ENCODE measurements around the gene ATP2B2. TPM values are rescaled to one million over a fixed set of nuclear protein-coding genes. Genes with fewer than 3 reads are reported as not detected.

Gene ATP2B2
- polyA plus RNA-seq, 2 of the 4 experiments (the other 2 are of a cell fraction), result 0.03 to 0.04 TPM

- H3K27ac ChIP-seq, result no peak overlapping the region
- no peaks in the 10 kb centered on the region for H3K9me3 ChIP-seq
- no peak for DNase-seq (ENCODE audit: low read depth in 1 of 2, low spot score in 1 of 2)
- ATAC-seq, result no peak
- WGBS (ENCODE audit: missing lambda C conversion rate), result 67% methylated on average over 10 of the region's 10 CpGs
- CTCF ChIA-PET, result interaction anchor here (1.2 to 1.8 kb wide), 3 partner anchors 17 to 391 kb away, joined by 3 to 9 read pairs (median 5); no protein-coding TSS in a partner anchor
- POLR2A ChIA-PET, result no interaction called here
- no peak overlapping the region for H3K4me2 ChIP-seq
- no peak overlapping the region for H3K4me3 ChIP-seq
- H3K4me1 ChIP-seq, result peaks cover 11% of the 10 kb centered on the region
- FAIRE-seq, result no peak
- TF ChIP-seq RAD21 (conservative IDR thresholded peaks at IDR 0.05 in 1 of 2, IDR thresholded peaks at IDR 0.05 in 1 of 2) (no peak), HOXA7 (CRISPR knock-in tag; IDR thresholded peaks at IDR 0.05) (no peak), ZC3H11A (IDR thresholded peaks at IDR 0.05) (no peak), EP300 (IDR thresholded peaks at IDR 0.05) (no peak)
Measured at GRCh38 chr3:10349801-10350200, 155.6 kb downstream of the ATP2B2 start.

- CTCF ChIA-PET, result interaction anchor here (2.2 kb wide), 1 partner anchor 391 kb away, joined by 15 read pairs; no protein-coding TSS in a partner anchor
- DNase-seq (ENCODE audit: low read depth in 1 of 2, low spot score in 1 of 2) (no peak), FAIRE-seq (no peak), ATAC-seq (no peak)
- Histone ChIP-seq H3K4me3 (no peak overlapping the region), H3K4me2 (no peak overlapping the region), H3K9me3 (no peaks in the 10 kb centered on the region), H3K4me1 (peaks cover 11% of the 10 kb centered on the region), H3K27ac (no peak overlapping the region)
- TF ChIP-seq JUNB (IDR thresholded peaks at IDR 0.05) (no peak), RAD21 (conservative IDR thresholded peaks at IDR 0.05 in 1 of 2, IDR thresholded peaks at IDR 0.05 in 1 of 2) (no peak), SREBF2 (IDR thresholded peaks at IDR 0.05) (no peak), JUN (IDR thresholded peaks at IDR 0.05) (no peak), ZNF302 (CRISPR knock-in tag; IDR thresholded peaks at IDR 0.05) (no peak), MAFK (IDR thresholded peaks at IDR 0.05; ENCODE audit: partially characterized antibody) (no peak), CBX2 (IDR thresholded peaks at IDR 0.05; ENCODE audit: borderline replicate concordance, low read depth) (no peak), ZFP36 (IDR thresholded peaks at IDR 0.05; ENCODE audit: borderline replicate concordance, partially characterized antibody) (no peak), KDM5A (IDR thresholded peaks at IDR 0.05) (no peak), ZSCAN20 (CRISPR knock-in tag; IDR thresholded peaks at IDR 0.05) (no peak), MAX (IDR thresholded peaks at IDR 0.05) (no peak), RFX5 (IDR thresholded peaks at IDR 0.05) (no peak), BCL3 (IDR thresholded peaks at IDR 0.05) (no peak), KDM1A (IDR thresholded peaks at IDR 0.05; ENCODE audit: low read depth) (no peak), ELK1 (IDR thresholded peaks at IDR 0.05; ENCODE audit: low read depth, low read length) (no peak), MAZ (IDR thresholded peaks at IDR 0.05; ENCODE audit: borderline replicate concordance, low read depth, low read length) (no peak)
- TF ChIP-seq, protein P1, sequence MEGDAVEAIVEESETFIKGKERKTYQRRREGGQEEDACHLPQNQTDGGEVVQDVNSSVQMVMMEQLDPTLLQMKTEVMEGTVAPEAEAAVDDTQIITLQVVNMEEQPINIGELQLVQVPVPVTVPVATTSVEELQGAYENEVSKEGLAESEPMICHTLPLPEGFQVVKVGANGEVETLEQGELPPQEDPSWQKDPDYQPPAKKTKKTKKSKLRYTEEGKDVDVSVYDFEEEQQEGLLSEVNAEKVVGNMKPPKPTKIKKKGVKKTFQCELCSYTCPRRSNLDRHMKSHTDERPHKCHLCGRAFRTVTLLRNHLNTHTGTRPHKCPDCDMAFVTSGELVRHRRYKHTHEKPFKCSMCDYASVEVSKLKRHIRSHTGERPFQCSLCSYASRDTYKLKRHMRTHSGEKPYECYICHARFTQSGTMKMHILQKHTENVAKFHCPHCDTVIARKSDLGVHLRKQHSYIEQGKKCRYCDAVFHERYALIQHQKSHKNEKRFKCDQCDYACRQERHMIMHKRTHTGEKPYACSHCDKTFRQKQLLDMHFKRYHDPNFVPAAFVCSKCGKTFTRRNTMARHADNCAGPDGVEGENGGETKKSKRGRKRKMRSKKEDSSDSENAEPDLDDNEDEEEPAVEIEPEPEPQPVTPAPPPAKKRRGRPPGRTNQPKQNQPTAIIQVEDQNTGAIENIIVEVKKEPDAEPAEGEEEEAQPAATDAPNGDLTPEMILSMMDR (IDR thresholded peaks at IDR 0.05), result no peak
- TF ChIP-seq, protein P2, sequence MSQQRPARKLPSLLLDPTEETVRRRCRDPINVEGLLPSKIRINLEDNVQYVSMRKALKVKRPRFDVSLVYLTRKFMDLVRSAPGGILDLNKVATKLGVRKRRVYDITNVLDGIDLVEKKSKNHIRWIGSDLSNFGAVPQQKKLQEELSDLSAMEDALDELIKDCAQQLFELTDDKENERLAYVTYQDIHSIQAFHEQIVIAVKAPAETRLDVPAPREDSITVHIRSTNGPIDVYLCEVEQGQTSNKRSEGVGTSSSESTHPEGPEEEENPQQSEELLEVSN (IDR thresholded peaks at IDR 0.05; ENCODE audit: borderline replicate concordance, low read depth), result no peak
- POLR2A ChIA-PET, result no interaction called here
- WGBS (ENCODE audit: missing lambda C conversion rate), result 71% methylated on average over 5 of the region's 5 CpGs
Measured at GRCh38 chr3:10348404-10348721, 157.0 kb downstream of the ATP2B2 start.
